GM12878 (cell line): ENCODE results near the gene DAAM2. TPM values are rescaled to one million over a fixed set of nuclear protein-coding genes. Genes with fewer than 3 reads are reported as not detected.

Source experiments
- ATAC-seq: fragments of 200-7000 bp; cut with Tn5 transposase; 3 replicates; pipeline ENCODE4 v1.9.1; 2020; ENCODE audit warnings: mild to moderate bottlenecking, moderate library complexity
- BruUV-seq: library from RNA; stranded (reverse); fragments of 400-500 nt; replicated peaks from 2 replicates; lab custom pipeline; 2021; lab: Mats Ljungman, UMichigan
- CTCF ChIA-PET: fragments of 300-600 bp; sonication (Branson Sonifier 250); formaldehyde crosslinking; extraction: SDS; loops from one replicate; lab custom pipeline; 2021; ENCODE audit warnings: inconsistent platforms; lab: Yijun Ruan, JAX
- POLR2A ChIA-PET: fragments of 350-600 bp; formaldehyde crosslinking; extraction: SDS; loops from one replicate; lab custom pipeline; 2021; ENCODE audit warnings: inconsistent platforms; lab: Charles Lee
- RAD21 ChIA-PET: fragments of 300-600 bp; sonication (Branson Sonifier 250); formaldehyde crosslinking; loops from one replicate; lab custom pipeline; 2023; ENCODE audit warnings: antibody characterized with exemption; ENCODE audit not compliant: unreplicated experiment; lab: Charles Lee
- SMC1A ChIA-PET: fragments of 300-600 bp; sonication (Branson Sonifier 250); formaldehyde crosslinking; loops from one replicate; lab custom pipeline; 2023; ENCODE audit not compliant: unreplicated experiment, uncharacterized antibody; lab: Charles Lee
- DNase-seq: peaks from one replicate; pipeline ENCODE4 v3.0.0-alpha.2; 2011; ENCODE audit warnings: low read depth, low spot score
- FAIRE-seq: peaks from 3 replicates; lab custom pipeline; 2011; peaks lifted over from hg19 to GRCh38; lab: Jason Lieb, UNC
- H2AFZ ChIP-seq: 2 replicates; pipeline ENCODE4 v1.6.0; 2011; ENCODE audit warnings: low read depth, low read length, control low read depth; ENCODE audit not compliant: control insufficient read depth
- H3K27ac ChIP-seq: 2 replicates; pipeline ENCODE4 v1.5.1; 2011; ENCODE audit warnings: control low read depth; ENCODE audit not compliant: control insufficient read depth, insufficient read depth
- H3K27me3 ChIP-seq, 2 experiments: replicated peaks in 1 of 2; 2 replicates each; pipeline versions ENCODE4 v1.6.0 to v1.6.1; 2011; ENCODE audit warnings: low read length in 1 of 2; ENCODE audit not compliant: control insufficient read depth in 2 of 2, insufficient read depth in 2 of 2
- H3K36me3 ChIP-seq, 2 experiments: 2 replicates each; pipeline ENCODE4 v1.5.1; 2011; ENCODE audit warnings: low read length in 1 of 2; ENCODE audit not compliant: control insufficient read depth in 2 of 2, insufficient read depth in 2 of 2
- H3K4me1 ChIP-seq: 2 replicates; pipeline ENCODE4 v1.6.1; 2011; ENCODE audit warnings: mild to moderate bottlenecking, low read length, moderate library complexity, mixed read lengths; ENCODE audit not compliant: control insufficient read depth, insufficient read depth
- H3K4me2 ChIP-seq: 2 replicates; pipeline ENCODE4 v1.6.0; 2011; ENCODE audit warnings: control low read depth; ENCODE audit not compliant: control insufficient read depth, insufficient read depth
- H3K4me3 ChIP-seq: fragments of 200-600 bp; sonication (generic); 2 replicates; pipeline ENCODE4 v1.5.1; 2016
- H3K79me2 ChIP-seq: 2 replicates; pipeline ENCODE4 v1.6.0; 2011; ENCODE audit warnings: low read length; ENCODE audit not compliant: control insufficient read depth, insufficient read depth
- H3K9ac ChIP-seq: 2 replicates; pipeline ENCODE4 v1.8.0; 2011; ENCODE audit warnings: low read length, control low read depth, mixed read lengths; ENCODE audit not compliant: control insufficient read depth, insufficient read depth
- H3K9me3 ChIP-seq: replicated peaks from 3 replicates; pipeline ENCODE4 v1.5.1; 2011; ENCODE audit warnings: mild to moderate bottlenecking, low read length; ENCODE audit not compliant: control insufficient read depth, insufficient read depth
- H4K20me1 ChIP-seq: 2 replicates; pipeline ENCODE4 v1.6.0; 2011; ENCODE audit not compliant: control insufficient read depth, insufficient read depth
- ATF3 ChIP-seq: IDR thresholded peaks from 2 replicates; pipeline ENCODE4 v1.6.1; 2011; ENCODE audit warnings: low read depth, mild to moderate bottlenecking, low read length, moderate library complexity, borderline replicate concordance; ENCODE audit errors: extremely low read depth
- BRCA1 ChIP-seq: IDR thresholded peaks from 2 replicates; pipeline ENCODE4 v1.6.1; 2011; ENCODE audit warnings: low read depth, low read length, improper control_type of control experiment
- DPF2 ChIP-seq: fragments of 450-650 bp; IDR thresholded peaks from 2 replicates; pipeline ENCODE4 v1.6.1; 2017; ENCODE audit warnings: mild to moderate bottlenecking
- E2F4 ChIP-seq: IDR thresholded peaks from 2 replicates; pipeline ENCODE4 v1.6.1; 2012; ENCODE audit warnings: low read depth, low read length, improper control_type of control experiment
- FOS ChIP-seq: IDR thresholded peaks from 3 replicates; pipeline ENCODE4 v1.6.1; 2011; ENCODE audit warnings: borderline replicate concordance; ENCODE audit not compliant: insufficient read length; ENCODE audit errors: extremely low read depth
- MTA2 ChIP-seq: fragments of 450-650 bp; IDR thresholded peaks from 2 replicates; pipeline ENCODE4 v1.6.1; 2016; ENCODE audit warnings: low read depth, mild to moderate bottlenecking, moderate library complexity
- NFXL1 ChIP-seq: fragments of 450-650 bp; IDR thresholded peaks from 2 replicates; pipeline ENCODE4 v1.6.1; 2017; ENCODE audit warnings: antibody characterized with exemption, mild to moderate bottlenecking, borderline replicate concordance
- PAX5 ChIP-seq: IDR thresholded peaks from 2 replicates; pipeline ENCODE4 v1.6.1; 2011; ENCODE audit warnings: low read depth, low read length, borderline replicate concordance
- SUPT20H ChIP-seq: IDR thresholded peaks from 2 replicates; pipeline ENCODE4 v1.6.1; 2011; ENCODE audit warnings: low read depth, mild to moderate bottlenecking, low read length, moderate library complexity, borderline replicate concordance; ENCODE audit not compliant: control insufficient read depth
- TCF3 ChIP-seq: IDR thresholded peaks from 2 replicates; pipeline ENCODE4 v1.6.1; 2012; ENCODE audit warnings: low read depth, mild to moderate bottlenecking, low read length, borderline replicate concordance; ENCODE audit not compliant: insufficient read depth
- WGBS: methylation state at CpG from one replicate; pipeline ENCODE4 v1.1.6; 2016; ENCODE audit warnings: low lambda C conversion rate; ENCODE audit not compliant: insufficient replicate concordance, insufficient coverage; ENCODE audit errors: missing lambda C conversion rate; 5-methylcytosine and 5-hydroxymethylcytosine counted together
- in situ Hi-C: fragments of 300-500 bp; cut with MboI; formaldehyde crosslinking; loops from 9 replicates; pipeline ENCODE4 v1.14.3; 2018; ENCODE audit warnings: mixed read lengths
- intact Hi-C: fragments of 100-400 bp; cut with micrococcal nuclease; formaldehyde crosslinking; loops from one replicate; pipeline ENCODE4 v1.14.2; 2022; ENCODE audit not compliant: unreplicated experiment
- polyA plus RNA-seq, 11 experiments: library from polyadenylated mRNA; depleted of rRNA in 4 of 11; unstranded in 6 of 11; stranded (reverse) in 5 of 11; fragments of >200 nt; fragmentation: Nextera tagmentation in 4 of 11; fragmentation: Illumina TruSeq in 1 of 11; extraction: Ambion mirVana in 4 of 11; extraction: Trizol in 1 of 11; gene quantifications; 1 replicate in 1 of 11; 2 replicates in 10 of 11; pipeline versions ENCODE4 v1.2.1 to v1.2.3, GENCODE V29; 2011 to 2016; ENCODE audit warnings: inconsistent platforms in 2 of 11, missing spikeins in 2 of 11, low read depth in 1 of 11
- total RNA-seq, 4 experiments: library from RNA; depleted of rRNA in 3 of 4; stranded (reverse); fragments of >200 nt in 3 of 4; fragmentation: Illumina TruSeq in 1 of 4; extraction: Trizol in 1 of 4; gene quantifications; 2 replicates each; pipeline versions ENCODE4 v1.2.1 to v1.2.3, GENCODE V29; 2013 to 2021
- TF ChIP-seq, protein P1 (sequence below): fragments of 450-650 bp; IDR thresholded peaks from 2 replicates; pipeline ENCODE4 v1.6.1; 2017; ENCODE audit warnings: mild to moderate bottlenecking, low read depth, inconsistent platforms; ENCODE audit not compliant: poor library complexity, severe bottlenecking

DAAM2 gene
- total and polyA plus RNA-seq, 10 of the 15 experiments (the other 5 are each of a cell fraction or from before 2014, with no cell fraction given), result 0.05 to 0.22 TPM; not detected in 8

GRCh38 chr6:39937686-39938333 lies 145.6 kb downstream of the DAAM2 start:
- intact Hi-C loops (no loop called here), in situ Hi-C loops (no loop called here)
- Histone ChIP-seq H3K4me3 (no peak overlapping the region), H3K9ac (no peak overlapping the region), H3K27me3 (peaks cover 0 to 3% of the 10 kb centered on the region in 2 experiments; a peak in 1 of 4 replicates), H3K9me3 (no peaks in the 10 kb centered on the region), H2AFZ (no peak overlapping the region), H3K27ac (no peak overlapping the region), H3K4me1 (no peaks in the 10 kb centered on the region), H3K36me3 (no peaks in the 10 kb centered on the region), H3K79me2 (no peaks in the 10 kb centered on the region), H3K4me2 (no peak overlapping the region), H4K20me1 (no peaks in the 10 kb centered on the region)
- TF ChIP-seq E2F4, result no peak
- TF ChIP-seq, protein P1, sequence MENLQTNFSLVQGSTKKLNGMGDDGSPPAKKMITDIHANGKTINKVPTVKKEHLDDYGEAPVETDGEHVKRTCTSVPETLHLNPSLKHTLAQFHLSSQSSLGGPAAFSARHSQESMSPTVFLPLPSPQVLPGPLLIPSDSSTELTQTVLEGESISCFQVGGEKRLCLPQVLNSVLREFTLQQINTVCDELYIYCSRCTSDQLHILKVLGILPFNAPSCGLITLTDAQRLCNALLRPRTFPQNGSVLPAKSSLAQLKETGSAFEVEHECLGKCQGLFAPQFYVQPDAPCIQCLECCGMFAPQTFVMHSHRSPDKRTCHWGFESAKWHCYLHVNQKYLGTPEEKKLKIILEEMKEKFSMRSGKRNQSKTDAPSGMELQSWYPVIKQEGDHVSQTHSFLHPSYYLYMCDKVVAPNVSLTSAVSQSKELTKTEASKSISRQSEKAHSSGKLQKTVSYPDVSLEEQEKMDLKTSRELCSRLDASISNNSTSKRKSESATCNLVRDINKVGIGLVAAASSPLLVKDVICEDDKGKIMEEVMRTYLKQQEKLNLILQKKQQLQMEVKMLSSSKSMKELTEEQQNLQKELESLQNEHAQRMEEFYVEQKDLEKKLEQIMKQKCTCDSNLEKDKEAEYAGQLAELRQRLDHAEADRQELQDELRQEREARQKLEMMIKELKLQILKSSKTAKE, result no peak
- TF ChIP-seq ATF3, result no peak
- TF ChIP-seq SUPT20H, result no peak
- TF ChIP-seq NFXL1, result no peak
- no peak for TF ChIP-seq BRCA1
- TF ChIP-seq PAX5, result no peak
- TF ChIP-seq FOS, result no peak
- no peak for TF ChIP-seq MTA2
- TF ChIP-seq TCF3, result no peak
- TF ChIP-seq DPF2, result no peak
- 1% methylated on average over 3 of the region's 3 CpGs for WGBS
- ATAC-seq, result no peak
- FAIRE-seq, result no peak
- ChIA-PET SMC1A (interaction anchor here (0.8 to 1.1 kb wide), 3 partner anchors 46 to 371 kb away, joined by 3 read pairs; no protein-coding TSS in a partner anchor), POLR2A (no interaction called here), RAD21 (no interaction called here), CTCF (interaction anchor here (1.1 kb wide), 1 partner anchor 562 kb away, joined by 3 read pairs; no protein-coding TSS in a partner anchor)
- BruUV-seq, result no TSS peak
- no peak for DNase-seq
